ENCODE results near the gene SLC6A3. TPM values are rescaled to one million over a fixed set of nuclear protein-coding genes. Genes with fewer than 3 reads are reported as not detected.

The SLC6A3 gene
- total and polyA plus RNA-seq, 7 donors = under 0.01 to 0.01 TPM; not detected in 5

- peaks cover 0 to 18% of the 10 kb centered on the region in 2 donors for H3K36me3 ChIP-seq (ENCODE audit: insufficient read depth in 1 of 2, low read depth in 1 of 2)
- no peak for TF ChIP-seq CTCF (IDR thresholded peaks at IDR 0.05)
Observed at GRCh38 chr5:1483064-1483463, 37.8 kb upstream of the SLC6A3 start.

GRCh38 chr5:1481959-1482331, 36.7 kb upstream of the SLC6A3 start:
- Histone ChIP-seq H3K4me3 (no peak overlapping the region), H3K9me3 (no peaks in the 10 kb centered on the region), H3K27ac (no peak overlapping the region), H3K4me1 (no peaks in the 10 kb centered on the region), H3K27me3 (ENCODE audit: insufficient read depth in 3 of 3, low read length in 2 of 3) (no peaks in the 10 kb centered on the region), H3K36me3 (ENCODE audit: insufficient read depth in 1 of 2, low read depth in 1 of 2) (peaks cover 0 to 7% of the 10 kb centered on the region in 2 donors)
- DNase-seq (no peak), ATAC-seq (no peak)
- TF ChIP-seq CTCF (IDR thresholded peaks at IDR 0.05) = no peak
- intact Hi-C loops (cut with DNase I) = loop anchor here in 1 of 2 donors (10.0 kb wide), 1 partner anchor 123 kb away; no protein-coding TSS in a partner anchor
- 92 to 93% (median 92%) methylated on average over 12 of the region's 12 CpGs for WGBS, 3 donors

More at GRCh38 chr5:1483064-1483463, 37.8 kb upstream of the SLC6A3 start:
- DNase-seq = no peak
- no peak overlapping the region for H3K27ac ChIP-seq
- 87 to 91% (median 89%) methylated on average over 13 of the region's 13 CpGs for WGBS, 3 donors
- no peak overlapping the region for H3K4me3 ChIP-seq
- H3K9me3 ChIP-seq = no peaks in the 10 kb centered on the region
- H3K4me1 ChIP-seq = no peaks in the 10 kb centered on the region
- ATAC-seq = no peak
- intact Hi-C loops (cut with DNase I) = loop anchor here in 1 of 2 donors (10.0 kb wide), 1 partner anchor 122 kb away; no protein-coding TSS in a partner anchor
- H3K27me3 ChIP-seq (ENCODE audit: insufficient read depth in 3 of 3, low read length in 2 of 3) = no peaks in the 10 kb centered on the region

GRCh38 chr5:1481266-1481958, 36.2 kb upstream of the SLC6A3 start:
- 87 to 92% (median 89%) methylated on average over 26 of the region's 26 CpGs for WGBS, 3 donors
- H3K4me3 ChIP-seq = no peak overlapping the region

DNA sequence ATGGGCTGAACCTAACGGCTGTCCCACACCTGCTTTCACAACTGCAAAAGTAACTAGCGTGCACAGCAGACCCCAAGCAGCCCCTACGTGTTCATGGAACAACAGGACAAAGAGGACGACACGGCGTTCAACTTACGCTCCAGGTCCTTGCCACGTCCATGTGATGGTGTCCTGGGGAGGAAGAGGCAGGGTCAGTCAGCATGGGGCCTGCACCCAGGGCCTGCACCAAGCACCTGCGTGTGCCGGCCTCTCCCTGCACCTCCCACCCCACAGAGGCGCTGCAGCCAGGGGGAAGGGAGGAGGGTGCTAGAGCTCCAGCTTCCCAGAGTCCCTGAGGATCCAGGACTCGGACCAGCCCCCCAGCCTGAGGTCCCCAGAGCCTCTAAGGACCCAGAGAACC, 35.6 kb upstream of the SLC6A3 start:
- Histone ChIP-seq H3K4me3 (no peak overlapping the region), H3K27ac (no peak overlapping the region), H3K36me3 (ENCODE audit: insufficient read depth in 1 of 2, low read depth in 1 of 2) (peaks cover 0 to 5% of the 10 kb centered on the region in 2 donors), H3K27me3 (ENCODE audit: insufficient read depth in 3 of 3, low read length in 2 of 3) (no peaks in the 10 kb centered on the region), H3K4me1 (no peaks in the 10 kb centered on the region), H3K9me3 (no peaks in the 10 kb centered on the region)
- intact Hi-C loops (cut with DNase I) = loop anchor here in 1 of 2 donors (10.0 kb wide), 1 partner anchor 124 kb away; no protein-coding TSS in a partner anchor
- DNase-seq = peak in 1 of 2 donors; percentile 5
- peak in 1 of 4 donors; percentile 28 for ATAC-seq
- 81 to 83% (median 82%) methylated on average over 11 to 12 of the region's 12 CpGs for WGBS, 3 donors
- TF ChIP-seq CTCF (IDR thresholded peaks at IDR 0.05) = no peak

More at GRCh38 chr5:1481266-1481958, 36.2 kb upstream of the SLC6A3 start:
- TF ChIP-seq CTCF (IDR thresholded peaks at IDR 0.05) = no peak
- H3K27ac ChIP-seq = no peak overlapping the region
- ATAC-seq (no peak), DNase-seq (peak in 1 of 2 donors; percentile 16)
- peaks cover 0 to 5% of the 10 kb centered on the region in 2 donors for H3K36me3 ChIP-seq (ENCODE audit: insufficient read depth in 1 of 2, low read depth in 1 of 2)
- H3K27me3 ChIP-seq (ENCODE audit: insufficient read depth in 3 of 3, low read length in 2 of 3) = no peaks in the 10 kb centered on the region
- H3K9me3 ChIP-seq = no peaks in the 10 kb centered on the region
- intact Hi-C loops (cut with DNase I) = loop anchor here in 1 of 2 donors (10.0 kb wide), 1 partner anchor 123 kb away; no protein-coding TSS in a partner anchor
- no peaks in the 10 kb centered on the region for H3K4me1 ChIP-seq
